ENCODE data around the gene DCAF5. TPM values are rescaled to one million over a fixed set of nuclear protein-coding genes. Genes with fewer than 3 reads are reported as not detected.

Gene DCAF5
- total RNA-seq, 1 donor from 2014 or later = 13.8 TPM

DNA sequence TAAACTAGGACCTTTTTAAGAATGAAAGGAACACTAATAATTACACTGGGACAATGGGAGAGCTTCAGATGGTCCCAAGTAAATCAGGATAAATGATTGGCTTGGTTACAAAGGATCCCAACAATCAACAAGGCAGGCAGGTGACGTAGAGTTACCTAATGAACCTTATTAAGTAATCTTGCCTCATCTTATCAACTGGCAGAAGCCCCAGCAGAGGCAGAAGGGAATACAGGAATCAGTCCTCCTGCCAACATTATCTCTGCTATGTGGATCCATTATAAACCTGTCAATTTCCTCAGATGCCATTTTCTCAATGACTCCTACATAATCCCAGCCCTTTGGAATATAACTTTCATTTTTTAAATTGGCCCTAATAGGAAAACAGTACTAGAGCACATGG, 11.4 kb downstream of the DCAF5 start:
- no peak for DNase-seq (ENCODE audit: low read depth, low spot score)

DNA sequence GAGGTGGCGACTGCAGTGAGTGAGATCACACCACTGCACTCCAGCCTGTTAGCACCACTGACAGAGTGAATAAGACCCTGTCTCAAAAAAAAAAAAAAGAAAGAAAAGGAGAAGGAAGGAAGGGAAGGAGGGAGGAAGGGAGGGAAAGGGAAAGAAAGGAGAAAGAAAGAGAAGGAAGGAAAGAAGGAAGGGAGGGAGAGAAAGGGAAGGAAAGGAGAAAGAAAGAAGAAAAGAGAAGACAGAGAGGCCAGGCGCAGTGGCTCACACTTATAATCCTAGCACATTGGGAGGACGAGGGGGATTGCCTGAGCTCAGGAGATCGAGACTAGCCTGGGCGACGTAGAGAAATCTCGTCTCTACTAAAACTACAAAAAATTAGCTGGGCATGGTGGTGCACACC, 13.2 kb downstream of the DCAF5 start:
- no peak for DNase-seq (ENCODE audit: low read depth, low spot score)

DNA sequence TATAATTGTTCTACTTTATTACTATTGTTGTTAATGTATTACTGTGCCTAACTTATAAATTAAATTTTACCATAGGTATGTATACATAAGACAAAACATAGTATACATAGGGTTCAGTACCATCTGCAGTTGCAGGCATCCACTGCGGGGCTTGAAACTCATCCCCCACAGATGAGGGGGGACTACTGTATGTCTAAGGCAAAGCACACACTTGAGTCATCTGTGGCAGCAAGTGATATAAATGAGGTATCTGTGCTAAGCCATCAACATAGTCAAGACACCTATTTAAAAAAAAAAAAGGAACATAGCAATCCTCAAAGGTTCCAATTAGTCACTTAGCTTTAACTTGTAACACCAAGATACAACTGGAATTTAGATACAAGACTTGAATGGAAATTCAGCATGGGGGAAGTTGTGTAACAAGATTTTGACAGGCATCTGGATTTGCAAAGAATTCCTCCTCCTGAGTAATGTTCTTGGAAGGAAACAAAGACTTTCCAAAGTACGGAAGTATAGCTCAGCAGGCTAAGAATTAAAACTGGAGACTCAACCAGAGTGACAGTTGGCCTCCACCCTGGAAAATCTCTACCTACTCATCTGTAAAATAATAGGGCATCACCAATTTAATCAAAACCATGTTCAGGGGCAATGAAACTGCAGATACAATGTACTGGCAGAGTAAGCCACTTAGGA, 14.9 kb downstream of the DCAF5 start:
- DNase-seq (ENCODE audit: low read depth, low spot score) = no peak

DNA sequence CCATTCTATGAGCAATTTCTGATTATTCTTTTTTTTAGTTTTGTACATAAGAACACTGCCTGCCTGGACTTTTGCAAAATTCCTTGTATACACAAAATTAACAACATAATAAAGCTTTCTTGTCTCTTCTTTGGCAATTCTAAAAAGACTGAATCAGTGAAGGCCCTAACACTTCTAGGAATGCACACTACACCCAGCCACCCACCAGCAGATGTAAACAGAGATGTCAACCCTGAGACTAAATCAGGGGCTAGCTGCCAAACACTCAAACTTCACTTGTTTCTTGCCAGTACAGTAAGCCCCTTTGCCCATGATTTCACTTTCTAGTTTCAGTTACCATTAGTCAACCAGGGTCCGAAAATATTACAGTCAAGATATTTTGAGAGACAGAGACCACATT, 15.5 kb downstream of the DCAF5 start:
- no peak for DNase-seq (ENCODE audit: low read depth, low spot score)

DNA sequence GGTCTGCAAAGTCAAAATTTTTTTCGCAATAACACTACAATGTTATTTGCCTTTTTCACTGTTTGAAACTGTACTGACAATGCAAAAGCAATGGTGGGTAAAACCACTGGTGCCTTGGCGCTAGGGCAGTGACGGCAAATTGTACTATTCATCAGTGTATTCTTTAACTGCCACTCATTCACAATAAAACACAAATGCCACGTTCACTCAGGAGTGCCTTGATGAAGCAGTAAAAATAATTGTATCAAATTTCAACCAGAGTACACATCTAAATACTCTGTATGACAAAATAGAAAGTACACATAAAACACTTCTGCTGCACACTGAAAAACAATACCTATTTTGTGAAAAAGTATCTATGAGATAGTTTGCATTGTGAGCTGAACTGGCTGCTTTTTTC, 17.8 kb downstream of the DCAF5 start:
- DNase-seq (ENCODE audit: low read depth, low spot score) = no peak

DNA sequence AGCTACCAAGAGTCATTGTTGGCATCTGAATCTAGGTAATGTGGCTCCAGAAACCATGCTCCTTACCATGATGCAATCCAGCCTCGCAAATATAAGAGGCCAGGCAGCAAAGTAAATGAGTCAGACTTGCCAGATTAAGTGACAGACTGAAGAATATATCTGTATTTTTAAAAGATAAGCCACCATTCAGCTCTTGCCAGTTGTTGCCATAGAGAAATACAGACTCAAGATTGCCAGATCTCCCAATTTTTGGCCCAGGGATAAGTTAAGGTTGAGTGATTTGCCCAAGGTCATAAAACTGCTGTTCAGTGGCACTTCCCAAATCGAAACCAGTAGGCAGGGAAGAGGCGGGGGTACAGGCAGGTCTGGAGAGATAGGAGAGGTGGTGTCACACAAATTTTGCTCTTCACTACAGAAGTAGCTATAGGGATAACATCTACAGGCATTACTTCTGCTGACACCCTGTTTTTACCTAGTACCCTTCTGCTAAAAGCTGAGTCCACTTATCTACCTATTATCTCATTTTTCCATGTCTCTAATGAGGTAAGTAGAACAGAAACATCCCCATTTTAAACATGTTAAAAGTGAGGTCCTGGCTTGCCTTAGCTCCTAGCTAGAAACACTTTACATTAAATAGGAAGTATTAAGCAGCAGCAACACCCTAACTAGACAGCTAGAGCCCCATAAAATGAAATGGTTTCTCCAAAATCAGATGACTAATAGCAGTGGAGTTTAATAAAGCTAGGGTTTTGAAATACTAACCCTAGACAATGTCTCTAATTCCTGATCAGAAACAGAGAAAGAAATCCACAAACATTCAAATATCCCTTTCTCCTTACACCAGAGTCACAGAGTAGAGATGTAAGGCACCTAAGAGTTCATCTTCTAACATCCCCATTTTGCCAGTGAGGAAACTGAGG, 19.5 kb downstream of the DCAF5 start:
- no peak for DNase-seq (ENCODE audit: low read depth, low spot score)

DNA sequence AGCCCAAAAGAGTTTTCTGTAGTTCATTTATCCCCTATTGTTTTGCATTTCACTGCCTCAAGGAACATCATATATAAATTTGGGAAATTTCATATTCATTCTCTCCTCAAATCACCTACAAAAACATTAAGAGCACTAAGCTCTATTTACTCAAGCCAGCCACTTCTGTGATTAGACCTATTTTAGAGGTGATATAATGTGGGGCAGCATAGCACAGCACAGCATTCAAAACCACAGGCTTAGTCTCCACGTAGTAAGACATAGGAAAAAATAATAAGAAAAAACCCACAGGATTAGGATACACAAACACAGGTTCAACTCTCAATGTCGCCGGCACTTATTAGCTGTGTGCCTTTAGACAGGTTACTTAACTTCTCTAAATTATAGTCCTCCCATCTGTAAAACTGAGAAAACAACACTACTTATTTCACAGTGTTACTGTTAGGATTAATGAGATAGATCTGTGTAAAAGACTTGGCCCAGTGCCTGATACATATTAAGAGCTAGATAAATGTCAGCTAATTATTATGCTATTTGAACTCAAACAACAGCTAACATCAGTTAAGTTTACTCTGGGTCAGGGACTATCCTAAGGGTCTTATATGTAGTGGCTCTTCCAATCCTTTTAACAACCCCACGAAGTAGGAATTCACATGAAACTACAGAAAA, 20.3 kb downstream of the DCAF5 start:
- DNase-seq (ENCODE audit: low read depth, low spot score) = no peak

DNA sequence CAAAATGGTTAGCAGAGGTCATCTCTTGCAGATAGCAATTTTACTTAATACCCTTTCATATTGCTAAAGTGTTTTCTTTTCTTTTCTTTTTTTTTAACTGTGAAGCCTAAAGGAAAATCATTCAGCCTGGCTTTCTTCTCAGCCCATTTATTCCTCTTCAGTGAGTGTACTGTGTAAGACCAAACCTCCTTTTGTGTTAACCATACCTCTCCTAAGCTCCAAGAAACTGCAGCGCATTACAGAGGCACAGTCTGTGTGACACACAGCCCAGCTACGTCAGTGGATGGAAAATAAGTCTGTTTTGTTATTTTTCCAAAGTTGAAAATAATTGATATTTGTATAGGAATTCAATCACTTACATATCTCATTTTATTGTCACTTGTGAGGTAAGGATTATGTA, 21.7 kb downstream of the DCAF5 start:
- DNase-seq (ENCODE audit: low read depth, low spot score) = no peak

DNA sequence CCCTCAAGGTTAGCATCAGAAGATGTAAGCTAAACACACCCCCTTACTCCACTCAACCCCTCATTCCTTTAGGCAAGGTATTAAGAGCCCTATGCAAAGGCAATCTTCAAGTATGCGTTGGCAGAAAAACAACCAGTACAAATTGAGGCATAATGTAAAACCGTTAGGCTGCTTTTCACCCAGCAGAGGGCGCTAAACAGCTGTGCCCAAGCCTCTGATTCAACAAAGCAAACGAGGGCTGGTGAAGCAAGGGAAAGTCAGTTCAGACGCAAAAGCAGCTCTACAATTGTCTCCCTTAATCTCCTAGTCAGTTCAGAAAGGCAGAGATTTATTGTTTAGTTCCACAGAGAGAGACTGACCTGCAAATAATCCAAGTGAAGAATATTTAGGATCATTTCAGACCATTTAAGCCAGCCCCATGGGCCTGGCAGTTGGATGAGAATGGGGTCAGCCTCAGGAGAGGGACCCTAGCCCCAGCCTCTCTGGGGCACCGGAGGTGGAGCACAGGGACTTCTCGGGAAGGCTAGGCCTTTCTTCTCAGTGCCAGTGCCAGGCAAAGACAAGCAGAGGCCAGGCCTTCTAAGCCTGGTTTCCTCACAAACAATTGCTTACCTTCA, 23.5 kb downstream of the DCAF5 start:
- DNase-seq (ENCODE audit: low read depth, low spot score) = peak; percentile 58

DNA sequence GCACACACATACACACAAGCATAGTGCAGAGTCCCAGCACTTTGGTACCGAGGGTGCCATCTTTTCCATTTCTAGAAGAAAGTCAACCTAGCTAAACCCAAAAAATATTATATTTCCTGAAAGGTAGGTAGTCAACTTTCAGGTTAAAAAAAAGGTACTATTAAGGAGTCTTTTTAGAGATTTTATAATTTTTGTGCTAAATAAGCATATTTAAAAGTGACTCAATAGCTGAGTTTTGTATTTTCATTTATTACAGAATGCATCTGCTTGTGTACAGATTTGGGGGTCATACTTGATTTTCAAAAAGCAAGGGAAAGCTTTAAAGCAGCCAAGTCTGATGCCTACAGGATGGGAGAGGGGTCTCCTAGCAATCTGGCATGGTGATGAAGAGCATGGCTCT, 34.6 kb downstream of the DCAF5 start:
- no peak for DNase-seq (ENCODE audit: low read depth, low spot score)

DNA sequence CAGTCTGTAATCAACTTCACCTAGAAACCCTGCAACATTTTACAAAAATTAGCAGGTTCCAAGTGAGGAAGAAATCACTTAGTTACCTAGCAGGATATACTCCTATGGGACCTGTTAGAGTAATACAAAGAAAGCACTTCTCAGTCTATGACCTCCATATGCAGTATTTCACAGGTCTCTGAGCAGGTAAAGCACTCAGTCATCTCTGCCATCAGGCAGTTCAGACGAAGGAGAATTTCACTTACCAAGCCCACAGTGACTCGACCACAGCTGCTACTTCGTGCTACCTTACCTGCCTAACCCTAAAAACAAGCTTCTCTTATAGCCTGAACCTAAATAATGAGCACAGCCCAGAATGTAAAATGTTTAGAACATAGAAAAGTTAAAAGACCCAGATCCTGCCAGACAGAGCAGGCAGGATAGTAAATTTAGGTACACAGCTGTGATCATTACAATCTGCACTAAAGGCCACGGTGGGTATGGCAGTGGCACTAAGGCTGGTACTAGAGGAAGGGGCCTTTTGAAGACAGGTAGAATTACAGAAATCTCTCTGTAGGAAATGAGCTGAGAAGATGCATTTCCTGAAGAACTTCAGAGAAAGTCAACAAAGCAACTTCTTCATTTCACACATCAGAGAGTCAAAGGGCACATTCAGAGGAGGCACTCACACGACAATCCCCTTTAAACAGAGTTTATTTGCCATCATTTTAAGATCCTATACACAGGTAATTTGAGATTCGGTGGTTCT, 35.7 kb downstream of the DCAF5 start:
- DNase-seq (ENCODE audit: low read depth, low spot score) = no peak

DNA sequence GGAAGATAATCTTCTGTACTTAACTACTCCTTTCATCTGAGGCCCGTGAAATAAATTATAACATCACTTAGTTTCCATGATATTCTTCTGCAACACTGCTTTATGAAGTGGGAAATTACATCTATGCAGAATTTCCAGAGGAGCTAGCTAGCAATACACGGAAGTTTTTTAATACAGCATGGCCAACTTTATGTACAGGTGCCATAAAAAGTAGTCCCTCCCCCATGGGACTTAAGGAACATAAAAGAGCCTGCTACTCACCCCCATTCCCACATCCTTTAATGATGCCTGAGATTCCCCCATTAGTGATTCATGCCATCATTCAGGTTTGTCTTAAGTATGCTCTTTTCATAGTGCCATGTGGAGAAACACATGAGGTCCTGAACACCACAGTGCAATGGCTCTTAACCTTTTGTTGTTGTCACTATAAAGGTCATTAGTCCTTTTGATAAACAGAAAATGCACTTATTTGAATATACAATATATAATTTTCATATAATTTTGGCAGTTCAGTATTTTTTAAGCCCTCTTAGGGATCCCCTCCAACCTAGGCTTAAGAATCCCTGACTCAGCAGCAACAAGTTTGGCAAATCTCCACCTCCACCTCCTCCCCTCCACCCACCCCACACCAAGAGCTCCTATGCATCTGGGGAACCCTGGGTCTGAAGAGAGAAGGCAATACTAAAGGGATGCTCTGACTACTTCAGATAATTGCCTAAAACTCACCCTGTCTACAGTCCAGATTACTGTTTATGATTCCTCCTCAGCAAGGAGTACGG, 37.3 kb downstream of the DCAF5 start:
- DNase-seq (ENCODE audit: low read depth, low spot score) = no peak

DNA sequence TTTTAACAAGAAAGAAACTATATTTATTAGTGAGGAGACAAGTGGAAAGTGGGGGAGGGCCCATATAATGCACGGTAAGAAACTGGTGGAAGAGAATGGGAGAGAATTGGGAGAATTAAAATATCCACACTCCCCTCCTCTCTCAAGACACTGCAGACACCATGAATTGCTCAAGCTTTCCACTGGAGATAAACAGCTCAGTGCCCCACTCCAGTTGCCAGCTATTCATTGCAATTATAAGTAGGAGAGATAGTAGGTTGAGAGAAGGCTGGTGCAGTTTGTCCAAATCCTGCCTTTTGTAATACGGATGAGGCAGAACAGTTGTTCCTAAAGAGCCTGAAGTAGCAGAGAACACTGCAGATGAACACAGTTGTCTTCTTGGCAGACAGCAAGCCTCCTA, 38.2 kb downstream of the DCAF5 start:
- no peak for DNase-seq (ENCODE audit: low read depth, low spot score)

DNA sequence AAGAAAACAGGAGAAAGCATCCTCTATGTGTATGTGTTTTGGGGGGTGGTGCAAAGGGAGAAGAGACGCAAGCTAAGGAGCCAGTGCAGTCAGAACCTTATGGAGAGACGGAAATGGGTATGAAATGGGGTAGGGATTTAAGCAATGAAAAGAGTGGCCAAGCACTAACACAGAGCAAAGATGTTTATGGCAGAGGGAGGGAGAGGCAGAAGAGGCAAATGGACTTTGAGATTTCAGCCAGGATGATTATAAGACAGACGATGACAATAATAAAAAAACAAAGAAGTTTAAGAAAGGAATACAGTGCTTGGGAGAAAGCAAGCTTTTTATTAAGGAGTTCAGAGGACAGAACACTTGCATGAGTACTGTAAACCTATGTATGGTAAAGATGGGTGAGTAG, 44.6 kb downstream of the DCAF5 start:
- DNase-seq (ENCODE audit: low read depth, low spot score) = no peak

DNA sequence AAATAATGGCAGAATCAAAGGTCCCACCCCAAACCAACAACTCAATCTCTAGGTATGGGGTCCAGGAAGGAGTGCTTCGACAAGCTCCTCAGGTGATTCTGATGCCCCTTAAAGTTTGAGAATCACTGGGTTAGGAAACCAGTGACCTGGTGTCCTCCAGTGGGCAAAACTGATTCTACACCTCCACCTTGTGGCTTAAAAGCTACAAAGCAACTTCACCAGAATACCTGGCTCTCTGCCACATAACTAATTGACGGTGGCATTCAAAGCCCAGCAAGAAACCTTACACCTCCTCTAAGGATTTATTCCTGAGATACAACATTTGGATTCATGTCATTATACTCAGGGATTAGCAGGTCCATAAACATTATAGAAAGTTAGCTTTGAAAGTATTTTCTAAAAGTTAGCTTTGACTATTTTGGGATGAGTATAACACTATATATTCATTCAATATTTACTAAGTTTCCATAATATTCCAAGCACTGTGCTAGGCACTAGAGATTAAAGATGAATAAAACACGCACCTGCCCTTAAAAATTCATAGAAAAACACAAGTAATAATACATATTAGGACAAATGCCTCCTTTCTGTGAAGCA, 45.4 kb downstream of the DCAF5 start:
- DNase-seq (ENCODE audit: low read depth, low spot score) = no peak

DNA sequence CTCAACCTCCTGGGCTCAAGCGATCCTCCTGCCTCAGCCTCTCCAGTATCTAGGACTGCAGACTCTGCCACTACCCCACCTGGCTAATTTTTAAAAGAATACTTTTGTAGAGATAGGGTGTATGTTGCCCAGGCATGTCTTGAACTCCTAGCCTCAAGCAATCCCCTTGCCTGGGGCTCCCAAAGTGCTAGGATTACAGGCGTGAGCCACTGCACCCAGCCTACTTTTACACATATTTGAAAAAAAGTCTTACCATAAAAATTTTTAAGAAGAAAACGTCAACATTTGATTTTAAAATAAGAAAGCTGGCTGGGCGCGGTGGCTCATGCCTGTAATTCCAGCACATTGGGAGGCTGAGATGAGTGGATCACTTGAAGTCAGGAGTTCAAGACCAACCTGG, 46.5 kb downstream of the DCAF5 start:
- DNase-seq (ENCODE audit: low read depth, low spot score) = no peak

DNA sequence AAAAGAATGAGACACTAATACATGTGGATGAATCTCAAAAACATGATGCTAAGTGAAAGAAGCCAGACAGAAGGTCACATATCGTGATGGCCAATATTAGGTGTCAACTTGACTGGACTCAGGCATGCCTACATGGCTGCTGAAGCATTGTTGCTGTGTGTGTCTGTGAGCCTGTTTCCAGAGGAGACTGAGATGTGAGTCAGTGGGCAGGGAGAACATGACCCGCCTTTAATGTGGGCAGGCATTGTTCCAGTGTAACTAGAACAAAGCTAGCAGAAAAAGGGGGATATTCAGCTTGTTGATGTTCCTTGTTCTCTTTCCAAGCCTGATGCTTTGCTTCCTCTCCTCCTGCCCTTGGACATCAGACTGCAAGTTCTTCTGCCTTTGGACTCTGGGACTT, 47.6 kb downstream of the DCAF5 start:
- peak; percentile 60 for DNase-seq (ENCODE audit: low read depth, low spot score)

DNA sequence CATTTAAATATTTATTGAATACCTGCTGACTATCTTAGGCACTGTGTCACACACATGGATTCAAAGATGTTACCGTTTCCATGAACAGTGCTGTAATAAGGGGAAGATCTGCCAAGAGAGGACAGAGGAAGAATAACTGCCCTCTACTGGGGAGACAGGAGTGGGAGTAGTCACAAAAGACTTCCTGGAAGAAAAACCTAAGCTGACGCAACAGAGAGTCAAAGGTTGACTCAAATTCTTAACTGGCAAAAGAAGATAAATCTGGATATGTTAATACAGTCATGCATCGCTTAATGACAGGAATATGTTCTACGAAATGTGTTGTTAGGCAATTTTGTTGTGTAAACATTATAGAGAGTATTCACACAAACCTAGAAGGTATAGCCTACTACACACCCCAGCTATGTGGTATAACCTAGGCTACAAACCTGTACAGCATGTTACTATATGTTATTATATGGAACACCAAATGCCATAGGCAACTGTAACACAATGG, 51.5 kb downstream of the DCAF5 start:
- DNase-seq (ENCODE audit: low read depth, low spot score) = no peak

DNA sequence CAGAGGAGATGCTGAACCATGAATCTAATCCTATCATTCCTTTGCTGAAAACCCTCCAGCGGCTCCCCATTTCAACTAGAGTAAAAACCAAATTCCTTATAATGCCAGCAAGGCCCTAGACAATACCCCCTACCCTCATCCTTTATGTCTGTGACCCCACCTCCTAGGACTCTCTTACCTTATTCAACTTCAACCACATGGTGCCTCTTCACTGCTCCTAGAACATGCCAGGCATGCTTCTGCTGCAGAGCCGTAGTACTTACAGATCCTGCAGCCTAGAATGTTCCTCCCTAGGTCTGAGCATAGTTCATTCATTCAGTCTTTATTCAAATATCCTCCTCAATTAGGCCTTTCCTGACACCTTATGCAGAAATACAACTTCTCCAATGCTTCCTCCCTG, 54.9 kb downstream of the DCAF5 start:
- DNase-seq (ENCODE audit: low read depth, low spot score) = no peak

All from pulmonary artery endothelial cell (primary cell).